Measurements from ENCODE around the gene MPO.

DNA sequence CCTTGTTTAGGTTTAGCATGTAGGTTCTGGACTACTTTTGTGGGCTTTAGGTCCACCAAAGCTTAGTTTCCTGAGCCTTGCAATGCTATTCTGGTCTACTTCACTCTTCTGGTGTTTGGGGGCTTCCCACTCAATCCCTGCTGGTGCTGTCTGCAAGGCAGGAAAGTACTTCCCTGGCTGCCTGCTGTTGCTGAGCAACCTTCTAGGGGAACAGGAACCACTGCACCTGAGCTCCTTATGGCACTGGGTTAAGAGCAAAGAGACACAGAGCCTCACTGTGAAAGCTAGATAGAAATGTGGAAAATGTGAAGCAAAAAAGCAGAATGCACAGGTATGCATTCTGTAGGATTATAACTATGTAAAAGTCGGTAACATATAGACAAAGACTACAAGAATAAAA lies 17.0 kb downstream of the MPO start:
- no peak for TF ChIP-seq POLR2A (IDR thresholded peaks at IDR 0.05)
- no peak for TF ChIP-seq POLR2AphosphoS5 (IDR thresholded peaks at IDR 0.05; ENCODE audit: insufficient read depth in 1 of 2, low read depth in 1 of 2)

Measured in vagina (tissue), 2 donors.